ENCODE results near the gene IMMP2L. TPM values are rescaled to one million over a fixed set of nuclear protein-coding genes. Genes with fewer than 3 reads are reported as not detected.

Gene IMMP2L
- total and polyA plus RNA-seq, 2 donors (not counting 3 experiments of a cell fraction or from before 2014, with no cell fraction given), result 9.9 to 11.8 TPM

DNA sequence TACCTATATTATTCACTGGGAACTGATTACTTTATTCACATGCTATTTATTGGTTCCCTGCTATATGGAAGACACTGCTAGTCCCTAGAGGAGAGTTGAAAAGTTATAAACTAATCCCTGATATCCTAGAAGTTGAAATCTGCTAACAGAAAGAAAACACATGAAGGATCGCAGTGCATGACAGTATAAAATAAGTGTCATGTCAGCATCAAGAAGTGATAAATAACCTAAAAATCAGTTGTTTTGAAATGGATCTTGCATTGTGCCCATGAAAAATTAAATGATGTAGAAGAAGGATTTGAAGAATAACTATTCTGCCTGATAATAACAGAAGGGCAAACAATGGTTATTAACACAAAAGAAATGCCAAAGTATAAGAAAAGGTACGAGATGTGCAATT, 764.6 kb downstream of the IMMP2L start:
- Histone ChIP-seq H3K9me1 (replicated peaks; ENCODE audit: control insufficient read depth, extremely low read depth, insufficient read depth, low read length) (no peaks in the 10 kb centered on the region), H3K4me1 (ENCODE audit: control insufficient read depth, extremely low read depth, insufficient read depth, low read length) (no peaks in the 10 kb centered on the region), H3K79me2 (ENCODE audit: control insufficient read depth, insufficient read depth, low read length) (no peaks in the 10 kb centered on the region), H3K27ac (ENCODE audit: insufficient read depth, low read depth, low read length) (no peak overlapping the region), H3K9ac (replicated peaks; ENCODE audit: extremely low read depth, insufficient read depth, low read length) (no peak overlapping the region), H3K4me2 (ENCODE audit: insufficient read depth, low read length) (no peak overlapping the region), H3K36me3 (ENCODE audit: control insufficient read depth in 2 of 2, extremely low read depth in 1 of 2, insufficient read depth in 2 of 2, low read length in 2 of 2) (no peaks in the 10 kb centered on the region), H3K9me3 (replicated peaks; ENCODE audit: control insufficient read depth, insufficient read depth, low read length) (no peaks in the 10 kb centered on the region), H3K4me3 (replicated peaks in 1 of 3; ENCODE audit: insufficient read depth in 1 of 3, low read depth in 1 of 3, low read length in 3 of 3) (no peak overlapping the region), H4K20me1 (replicated peaks; ENCODE audit: control insufficient read depth, extremely low read depth, insufficient read depth, low read length) (no peaks in the 10 kb centered on the region), H2AFZ (ENCODE audit: low read depth, low read length) (no peak overlapping the region), H3K27me3 (ENCODE audit: control insufficient read depth in 2 of 2, insufficient read depth in 2 of 2, low read length in 2 of 2) (no peaks in the 10 kb centered on the region)
- no TSS peak for BruUV-seq (replicated peaks)
- dilution Hi-C loops (cut with MboI; ENCODE audit: extremely low pct_ligation_motif_present, low sequenced_read_pairs) (no loop called here), intact Hi-C loops (cut with micrococcal nuclease) (no loop called here)
- CTCF ChIA-PET, result no interaction called here
- POLR2A ChIA-PET, result no interaction called here
- FAIRE-seq (no peak), DNase-seq (ENCODE audit: low read depth, low spot score) (no peak)
- no peak for TF ChIP-seq EZH2 (IDR thresholded peaks at IDR 0.05; ENCODE audit: borderline replicate concordance, low read depth, low read length, severe bottlenecking)
- TF ChIP-seq MYC (IDR thresholded peaks at IDR 0.05; ENCODE audit: low read depth, low read length), result no peak
- TF ChIP-seq, protein P1, sequence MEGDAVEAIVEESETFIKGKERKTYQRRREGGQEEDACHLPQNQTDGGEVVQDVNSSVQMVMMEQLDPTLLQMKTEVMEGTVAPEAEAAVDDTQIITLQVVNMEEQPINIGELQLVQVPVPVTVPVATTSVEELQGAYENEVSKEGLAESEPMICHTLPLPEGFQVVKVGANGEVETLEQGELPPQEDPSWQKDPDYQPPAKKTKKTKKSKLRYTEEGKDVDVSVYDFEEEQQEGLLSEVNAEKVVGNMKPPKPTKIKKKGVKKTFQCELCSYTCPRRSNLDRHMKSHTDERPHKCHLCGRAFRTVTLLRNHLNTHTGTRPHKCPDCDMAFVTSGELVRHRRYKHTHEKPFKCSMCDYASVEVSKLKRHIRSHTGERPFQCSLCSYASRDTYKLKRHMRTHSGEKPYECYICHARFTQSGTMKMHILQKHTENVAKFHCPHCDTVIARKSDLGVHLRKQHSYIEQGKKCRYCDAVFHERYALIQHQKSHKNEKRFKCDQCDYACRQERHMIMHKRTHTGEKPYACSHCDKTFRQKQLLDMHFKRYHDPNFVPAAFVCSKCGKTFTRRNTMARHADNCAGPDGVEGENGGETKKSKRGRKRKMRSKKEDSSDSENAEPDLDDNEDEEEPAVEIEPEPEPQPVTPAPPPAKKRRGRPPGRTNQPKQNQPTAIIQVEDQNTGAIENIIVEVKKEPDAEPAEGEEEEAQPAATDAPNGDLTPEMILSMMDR (IDR thresholded peaks at IDR 0.05; ENCODE audit: extremely low read depth in 1 of 2, insufficient read depth in 1 of 2, low read depth in 1 of 2, low read length in 2 of 2), result no peak
- TF ChIP-seq JUN (IDR thresholded peaks at IDR 0.05; ENCODE audit: borderline replicate concordance, insufficient read depth, insufficient read length, low read depth), result no peak
- TF ChIP-seq, protein P2, sequence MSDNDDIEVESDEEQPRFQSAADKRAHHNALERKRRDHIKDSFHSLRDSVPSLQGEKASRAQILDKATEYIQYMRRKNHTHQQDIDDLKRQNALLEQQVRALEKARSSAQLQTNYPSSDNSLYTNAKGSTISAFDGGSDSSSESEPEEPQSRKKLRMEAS (IDR thresholded peaks at IDR 0.05; ENCODE audit: insufficient read depth, insufficient read length), result no peak
- no peak for TF ChIP-seq POLR2A (IDR thresholded peaks at IDR 0.05; ENCODE audit: low read depth, low read length)
- TF ChIP-seq GATA2 (IDR thresholded peaks at IDR 0.05; ENCODE audit: insufficient read depth, insufficient read length, low read depth, low read length), result no peak
- TF ChIP-seq POLR2AphosphoS5 (IDR thresholded peaks at IDR 0.05; ENCODE audit: insufficient read depth, low read depth, low read length), result no peak
- TF ChIP-seq FOS (IDR thresholded peaks at IDR 0.05; ENCODE audit: borderline replicate concordance, insufficient read depth, low read length), result no peak
